Neural crest cell (in vitro differentiated cells): ENCODE measurements around the gene KERA. TPM values are rescaled to one million over a fixed set of nuclear protein-coding genes. Genes with fewer than 3 reads are reported as not detected.
A peak's percentile ranks its signal among the peaks of the same experiment; 100 is the strongest.

Experiments
- DNase-seq: peaks from one replicate; pipeline ENCODE4 v3.0.0; 2021; ENCODE audit warnings: low read depth, mixed read lengths, low spot score
- H3K27ac Mint-ChIP-seq: one replicate; pipeline ENCODE4 v1.8.0; 2021; ENCODE audit warnings: mild to moderate bottlenecking, mixed read lengths; ENCODE audit not compliant: unreplicated experiment
- H3K27me3 Mint-ChIP-seq: 2 replicates; pipeline ENCODE4 v1.8.0; 2021; ENCODE audit warnings: low read depth, mild to moderate bottlenecking, mixed read lengths
- H3K36me3 Mint-ChIP-seq: 2 replicates; pipeline ENCODE4 v1.8.0; 2021; ENCODE audit warnings: low read depth, mild to moderate bottlenecking, mixed read lengths
- H3K4me1 Mint-ChIP-seq: 2 replicates; pipeline ENCODE4 v1.8.0; 2021; ENCODE audit warnings: mixed read lengths
- H3K4me3 Mint-ChIP-seq: one replicate; pipeline ENCODE4 v1.8.0; 2021; ENCODE audit warnings: mild to moderate bottlenecking, mixed read lengths
- H3K9me3 Mint-ChIP-seq: 2 replicates; pipeline ENCODE4 v1.8.0; 2021; ENCODE audit warnings: mixed read lengths
- total RNA-seq: library from RNA; stranded (reverse); gene quantifications from 2 replicates; pipeline ENCODE4 v1.2.1, GENCODE V29; 2021
- TF ChIP-seq, protein P1 (sequence below): fragments of 200-600 bp; sonication (generic); conservative IDR thresholded peaks from 2 replicates; pipeline ENCODE4 v1.5.0; 2021; ENCODE audit warnings: antibody characterized with exemption, mild to moderate bottlenecking

Gene KERA
- total RNA-seq, 1 donor from 2014 or later, result not detected

DNA sequence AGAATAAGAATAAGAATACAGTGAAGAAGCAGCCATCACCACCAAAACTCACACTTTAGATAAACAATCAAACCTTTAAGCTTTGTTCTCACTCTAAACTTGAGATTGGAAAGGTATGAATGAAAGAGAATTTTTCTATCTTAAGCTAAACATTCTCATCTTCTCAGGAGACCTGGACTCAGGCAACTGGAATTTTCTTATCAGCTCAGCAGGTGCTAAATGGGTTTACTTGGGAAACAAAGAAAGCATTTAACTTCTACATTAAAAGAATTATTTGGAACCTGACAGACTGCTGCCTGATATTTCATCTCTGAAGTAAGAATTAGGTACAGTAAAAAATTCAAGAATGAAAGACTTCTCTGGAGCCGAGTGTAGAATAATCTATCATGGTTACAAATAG lies 20.7 kb upstream of the KERA start:
- Mint-ChIP-seq H3K9me3 (no peaks in the 10 kb centered on the region), H3K4me1 (no peaks in the 10 kb centered on the region), H3K27ac (no peak overlapping the region), H3K4me3 (no peak overlapping the region), H3K36me3 (no peaks in the 10 kb centered on the region), H3K27me3 (no peaks in the 10 kb centered on the region)
- no peak for DNase-seq
- TF ChIP-seq, protein P1, sequence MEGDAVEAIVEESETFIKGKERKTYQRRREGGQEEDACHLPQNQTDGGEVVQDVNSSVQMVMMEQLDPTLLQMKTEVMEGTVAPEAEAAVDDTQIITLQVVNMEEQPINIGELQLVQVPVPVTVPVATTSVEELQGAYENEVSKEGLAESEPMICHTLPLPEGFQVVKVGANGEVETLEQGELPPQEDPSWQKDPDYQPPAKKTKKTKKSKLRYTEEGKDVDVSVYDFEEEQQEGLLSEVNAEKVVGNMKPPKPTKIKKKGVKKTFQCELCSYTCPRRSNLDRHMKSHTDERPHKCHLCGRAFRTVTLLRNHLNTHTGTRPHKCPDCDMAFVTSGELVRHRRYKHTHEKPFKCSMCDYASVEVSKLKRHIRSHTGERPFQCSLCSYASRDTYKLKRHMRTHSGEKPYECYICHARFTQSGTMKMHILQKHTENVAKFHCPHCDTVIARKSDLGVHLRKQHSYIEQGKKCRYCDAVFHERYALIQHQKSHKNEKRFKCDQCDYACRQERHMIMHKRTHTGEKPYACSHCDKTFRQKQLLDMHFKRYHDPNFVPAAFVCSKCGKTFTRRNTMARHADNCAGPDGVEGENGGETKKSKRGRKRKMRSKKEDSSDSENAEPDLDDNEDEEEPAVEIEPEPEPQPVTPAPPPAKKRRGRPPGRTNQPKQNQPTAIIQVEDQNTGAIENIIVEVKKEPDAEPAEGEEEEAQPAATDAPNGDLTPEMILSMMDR, result no peak

DNA sequence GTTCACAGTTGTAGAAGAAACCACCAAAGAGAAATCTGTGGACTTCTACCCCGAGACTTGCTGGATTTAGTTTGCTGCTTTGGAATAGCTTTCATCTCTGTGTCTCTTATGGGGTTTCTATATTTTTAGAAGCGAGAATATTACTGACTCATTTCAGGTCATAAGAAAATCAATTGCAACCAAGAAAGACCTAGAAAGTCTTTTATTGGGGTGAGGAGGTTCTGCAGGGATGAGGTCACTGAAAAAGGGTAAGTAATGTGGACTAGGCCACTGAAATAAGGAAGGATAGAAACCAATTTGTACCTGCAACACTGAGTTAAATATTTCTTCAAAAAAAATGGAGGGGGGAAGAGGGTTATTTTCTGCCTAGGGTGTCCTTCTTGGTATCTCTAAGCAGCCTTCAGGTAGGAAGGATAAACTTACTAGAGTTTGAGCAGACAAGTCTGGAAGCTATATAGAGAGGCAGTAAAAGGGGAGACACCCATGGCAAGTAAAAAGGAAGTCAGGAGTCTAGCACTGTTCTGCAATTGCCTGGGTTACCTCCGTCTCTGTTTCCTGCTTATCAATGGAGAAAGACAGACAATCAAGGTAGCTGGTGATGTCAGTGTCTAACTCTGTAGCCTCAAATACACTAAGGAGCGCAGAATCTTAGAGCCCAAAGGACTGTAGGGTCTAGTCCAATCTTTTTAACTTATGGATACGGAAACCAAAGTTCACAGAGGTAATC lies 19.6 kb upstream of the KERA start:
- Mint-ChIP-seq H3K36me3 (no peaks in the 10 kb centered on the region), H3K27me3 (no peaks in the 10 kb centered on the region), H3K27ac (no peak overlapping the region), H3K4me3 (no peak overlapping the region), H3K4me1 (no peaks in the 10 kb centered on the region), H3K9me3 (no peaks in the 10 kb centered on the region)
- no peak for DNase-seq
- TF ChIP-seq, protein P1, result no peak

DNA sequence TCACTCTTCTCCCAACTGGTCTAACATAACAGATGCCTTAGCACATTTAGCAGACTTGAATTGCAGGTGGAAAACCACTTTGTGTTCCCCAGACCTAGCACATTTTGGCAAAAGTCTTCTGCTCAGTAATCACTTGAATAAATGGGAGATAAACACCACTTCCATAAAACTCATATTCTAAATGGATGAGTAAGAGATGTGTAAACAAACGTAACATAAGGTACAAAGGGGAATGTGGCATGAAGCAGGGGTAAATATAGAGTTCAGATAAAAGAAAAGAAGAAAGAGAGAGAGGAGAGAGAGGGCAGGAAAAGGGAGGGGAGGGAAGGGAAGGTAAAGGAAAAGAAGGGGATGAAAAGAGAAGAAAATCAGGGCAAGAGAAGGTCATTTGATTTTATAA lies 17.0 kb upstream of the KERA start:
- TF ChIP-seq, protein P1, result no peak
- H3K36me3 Mint-ChIP-seq, result no peaks in the 10 kb centered on the region
- H3K4me3 Mint-ChIP-seq, result no peak overlapping the region
- no peak for DNase-seq
- H3K27ac Mint-ChIP-seq, result peak overlapping the region; percentile 47
- no peaks in the 10 kb centered on the region for H3K27me3 Mint-ChIP-seq
- H3K9me3 Mint-ChIP-seq, result no peaks in the 10 kb centered on the region
- H3K4me1 Mint-ChIP-seq, result no peaks in the 10 kb centered on the region

DNA sequence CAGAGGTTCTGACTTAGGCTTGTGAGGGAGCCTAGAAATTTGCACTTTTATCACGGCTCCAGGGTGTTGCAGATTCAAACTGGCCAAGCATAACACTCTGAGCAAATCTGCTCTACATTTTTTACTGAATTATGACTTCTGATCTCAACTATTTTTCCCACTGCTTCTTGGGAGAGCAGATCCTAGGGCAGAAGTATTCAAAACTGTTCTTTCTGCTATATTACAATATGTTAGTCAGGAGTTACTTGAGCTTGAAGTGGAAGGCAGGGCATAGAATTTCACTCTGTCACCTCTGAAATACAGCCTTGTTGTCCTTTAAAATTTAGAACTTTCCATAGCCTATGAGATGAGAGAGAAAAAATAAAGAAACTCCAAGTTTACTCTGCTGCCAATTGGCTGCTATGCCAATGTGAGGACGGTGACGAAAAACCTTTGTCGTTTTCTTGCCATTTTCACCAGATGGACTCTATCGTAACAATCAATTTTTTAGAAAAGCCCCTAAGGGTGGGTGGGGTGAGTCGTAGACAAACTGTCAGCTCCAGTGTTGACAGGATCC lies 16.4 kb upstream of the KERA start:
- no peaks in the 10 kb centered on the region for H3K36me3 Mint-ChIP-seq
- H3K4me1 Mint-ChIP-seq, result no peaks in the 10 kb centered on the region
- H3K27ac Mint-ChIP-seq, result no peak overlapping the region
- no peaks in the 10 kb centered on the region for H3K9me3 Mint-ChIP-seq
- H3K27me3 Mint-ChIP-seq, result no peaks in the 10 kb centered on the region
- TF ChIP-seq, protein P1, result no peak
- DNase-seq, result no peak
- H3K4me3 Mint-ChIP-seq, result no peak overlapping the region

DNA sequence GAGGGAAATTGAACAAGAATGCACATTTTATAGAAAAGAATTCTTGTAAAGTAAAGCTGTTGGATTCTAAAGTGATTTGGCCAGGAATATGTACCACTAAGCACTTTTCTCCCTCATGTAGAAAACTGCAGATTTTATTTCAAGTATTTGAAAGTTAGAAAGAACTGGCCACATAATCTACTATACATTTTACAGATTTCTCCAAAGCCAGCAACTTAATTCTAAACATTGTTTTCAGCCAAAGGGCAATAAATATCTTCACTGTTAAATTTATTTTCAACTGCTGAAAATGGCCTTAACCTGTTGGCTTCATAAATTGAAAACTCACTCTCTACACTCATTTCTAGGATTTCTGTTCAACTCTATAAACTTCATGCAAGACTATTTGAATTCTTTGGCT lies 15.6 kb upstream of the KERA start:
- DNase-seq, result no peak
- H3K4me1 Mint-ChIP-seq, result no peaks in the 10 kb centered on the region
- no peaks in the 10 kb centered on the region for H3K9me3 Mint-ChIP-seq
- no peak overlapping the region for H3K27ac Mint-ChIP-seq
- no peaks in the 10 kb centered on the region for H3K27me3 Mint-ChIP-seq
- H3K4me3 Mint-ChIP-seq, result no peak overlapping the region
- H3K36me3 Mint-ChIP-seq, result no peaks in the 10 kb centered on the region
- TF ChIP-seq, protein P1, result no peak
